K562 (cell line): ENCODE results near the gene BEST4. TPM values are rescaled to one million over a fixed set of nuclear protein-coding genes. Genes with fewer than 3 reads are reported as not detected.

Source experiments
- CBFA2T3 ChIP-seq: fragments of 450-650 bp; IDR thresholded peaks from 2 replicates; pipeline ENCODE4 v1.6.1; 2017
- CBX2 ChIP-seq: fragments of 200-600 bp; sonication (generic); IDR thresholded peaks from one replicate; pipeline ENCODE4 v1.6.1; 2012; ENCODE audit warnings: mild to moderate bottlenecking, low read length, inconsistent platforms; ENCODE audit not compliant: insufficient read depth, poor library complexity, severe bottlenecking
- HDAC6 ChIP-seq: IDR thresholded peaks from 2 replicates; pipeline ENCODE4 v1.6.1; 2012; ENCODE audit warnings: low read depth, mild to moderate bottlenecking, control low read depth, inconsistent platforms, low read length, moderate library complexity
- HNRNPUL1 ChIP-seq: fragments of 200-400 bp; formaldehyde crosslinking; IDR thresholded peaks from 2 replicates; pipeline ENCODE4 v1.6.1; 2017; ENCODE audit warnings: low read length
- MAZ ChIP-seq, 2 experiments: fragments of 450-650 bp in 1 of 2; sonication (generic) in 1 of 2; formaldehyde crosslinking; IDR thresholded peaks in 1 of 2; conservative IDR thresholded peaks in 1 of 2; 2 replicates each; pipeline versions ENCODE4 v1.4.0 to v1.5.0; 2020; ENCODE audit warnings: mild to moderate bottlenecking in 1 of 2, missing genetic modification reagents in 1 of 2
- MEF2A ChIP-seq: IDR thresholded peaks from 2 replicates; pipeline ENCODE4 v1.6.1; 2011; ENCODE audit warnings: low read depth, mild to moderate bottlenecking, low read length, moderate library complexity; ENCODE audit not compliant: control insufficient read depth
- PCBP2 ChIP-seq: fragments of 200-400 bp; formaldehyde crosslinking; IDR thresholded peaks from 2 replicates; pipeline ENCODE4 v1.6.1; 2018; ENCODE audit warnings: low read length, low read depth, mild to moderate bottlenecking, moderate library complexity; ENCODE audit not compliant: poor library complexity, severe bottlenecking
- PHTF2 ChIP-seq: fragments of 250-450 bp; sonication (Bioruptor Pico); IDR thresholded peaks from 2 replicates; pipeline ENCODE4 v1.5.0; 2021; ENCODE audit warnings: mild to moderate bottlenecking
- PPARD ChIP-seq: fragments of 250-450 bp; sonication (Bioruptor Pico); IDR thresholded peaks from 2 replicates; pipeline ENCODE4 v1.8.0; 2022; ENCODE audit warnings: inconsistent platforms, mild to moderate bottlenecking, moderate library complexity
- PURB ChIP-seq: sonication (generic); formaldehyde crosslinking; IDR thresholded peaks from 2 replicates; pipeline ENCODE4 v1.9.0; 2021; ENCODE audit warnings: low read depth, mild to moderate bottlenecking, missing genetic modification reagents
- PYGO2 ChIP-seq: fragments of 450-650 bp; IDR thresholded peaks from 2 replicates; pipeline ENCODE4 v1.6.1; 2016; ENCODE audit warnings: mild to moderate bottlenecking, missing genetic modification characterization, moderate library complexity, missing compliant biosample characterization
- SAP30 ChIP-seq: fragments of 200-600 bp; sonication (generic); IDR thresholded peaks from 2 replicates; pipeline ENCODE4 v1.6.1; 2012; ENCODE audit warnings: borderline replicate concordance, low read depth, mild to moderate bottlenecking, moderate library complexity, low read length, control low read depth, inconsistent platforms; ENCODE audit not compliant: insufficient read depth, poor library complexity, severe bottlenecking
- ZBTB17 ChIP-seq: fragments of 450-650 bp; formaldehyde crosslinking; IDR thresholded peaks from 2 replicates; pipeline ENCODE4 v1.4.0; 2020; ENCODE audit warnings: mild to moderate bottlenecking
- ZNF282 ChIP-seq: sonication (generic); formaldehyde crosslinking; IDR thresholded peaks from 2 replicates; pipeline ENCODE4 v1.8.1; 2023; ENCODE audit warnings: missing genetic modification reagents
- ZNF384 ChIP-seq: IDR thresholded peaks from 2 replicates; pipeline ENCODE4 v1.6.1; 2012; ENCODE audit warnings: low read depth, low read length, improper control_type of control experiment
- ZNF444 ChIP-seq: fragments of 250-450 bp; sonication (Bioruptor Pico); IDR thresholded peaks from 2 replicates; pipeline ENCODE4 v1.4.0; 2020; ENCODE audit warnings: mild to moderate bottlenecking, moderate library complexity
- polyA plus RNA-seq, 8 experiments: library from polyadenylated mRNA; depleted of rRNA in 4 of 8; stranded (reverse) in 5 of 8; unstranded in 3 of 8; fragments of >200 nt; fragmentation: Nextera tagmentation in 2 of 8; fragmentation: Illumina TruSeq in 1 of 8; extraction: Ambion mirVana in 2 of 8; extraction: Trizol in 1 of 8; gene quantifications; 2 replicates each; pipeline versions ENCODE4 v1.2.1 to v1.2.3, GENCODE V29; 2011 to 2014; ENCODE audit warnings: inconsistent platforms in 1 of 8, missing spikeins in 1 of 8
- total RNA-seq, 7 experiments: library from RNA; depleted of rRNA in 6 of 7; stranded (reverse); fragments of >200 nt in 6 of 7; fragmentation: Illumina TruSeq in 2 of 7; extraction: Trizol in 2 of 7; gene quantifications; 2 replicates each; pipeline versions ENCODE4 v1.2.1 to v1.2.3, GENCODE V29; 2011 to 2021; ENCODE audit warnings: low replicate concordance in 1 of 7
- TF ChIP-seq, protein P1 (sequence below): IDR thresholded peaks from 3 replicates; pipeline ENCODE4 v1.6.1; 2011; ENCODE audit warnings: borderline replicate concordance, mild to moderate bottlenecking; ENCODE audit not compliant: insufficient read length, insufficient read depth
- TF ChIP-seq, protein P2 (sequence below): fragments of 250-450 bp; sonication (Bioruptor Pico); IDR thresholded peaks from 2 replicates; pipeline ENCODE4 v1.8.0; 2022; ENCODE audit warnings: inconsistent platforms, mild to moderate bottlenecking, moderate library complexity, borderline replicate concordance
- TF ChIP-seq, protein P3 (sequence below): fragments of 150-350 bp; IDR thresholded peaks from 2 replicates; pipeline ENCODE4 v1.6.1; 2014; ENCODE audit warnings: low read depth, mild to moderate bottlenecking, low read length, borderline replicate concordance
- TF ChIP-seq, protein P4 (sequence below): IDR thresholded peaks from 2 replicates; pipeline ENCODE4 v1.6.1; 2016; ENCODE audit warnings: missing genetic modification characterization, missing compliant biosample characterization

Gene BEST4
- total and polyA plus RNA-seq, 9 of the 15 experiments (the other 6 are each of a cell fraction or from before 2014, with no cell fraction given) = 0.07 to 0.11 TPM; not detected in 7

DNA sequence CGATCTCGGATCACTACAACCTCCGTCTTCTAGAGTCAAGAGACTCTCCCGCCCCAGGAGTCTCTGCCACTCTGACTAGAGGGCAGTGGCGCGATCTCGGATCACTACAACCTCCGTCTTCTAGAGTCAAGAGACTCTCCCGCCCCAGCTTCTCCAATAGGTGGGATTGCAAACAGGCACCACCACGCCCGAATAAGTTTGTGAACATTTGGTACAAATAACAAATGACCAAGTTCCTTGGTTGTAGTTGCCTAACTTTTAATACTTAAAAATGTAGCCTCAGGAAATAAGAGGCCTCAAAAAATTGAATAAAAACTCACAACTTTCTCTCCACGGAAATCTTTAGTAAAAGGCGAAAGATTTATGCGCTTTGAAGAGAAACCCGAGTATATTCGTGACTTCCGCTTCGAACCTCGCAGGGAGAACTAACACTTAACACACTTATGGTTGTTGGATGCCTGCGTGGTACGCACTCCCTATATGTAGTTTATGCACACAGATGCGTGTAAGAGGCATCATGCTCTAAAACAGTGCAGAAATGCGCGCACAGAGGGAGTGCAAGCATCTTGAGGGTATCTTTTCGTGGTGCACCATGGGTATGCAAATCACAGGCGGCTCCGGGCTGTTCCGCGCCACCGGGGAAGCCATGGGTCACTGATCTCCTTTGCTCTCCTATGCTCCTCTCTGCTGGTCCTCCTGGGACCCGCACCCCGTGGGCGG is 31.8 kb upstream of the BEST4 start (continued):
- TF ChIP-seq PYGO2 (tag) (0 out of 2 replicates have a peak, but pooled peaks have one; percentile 5), ZBTB17 (CRISPR knock-in tag) (peak; percentile 91), PURB (CRISPR knock-in tag) (no peak), PHTF2 (CRISPR knock-in tag) (peak; percentile 91), SAP30 (no peak), MAZ (CRISPR knock-in tag; conservative IDR thresholded peaks at IDR 0.05 in 1 of 2, IDR thresholded peaks at IDR 0.05 in 1 of 2) (peak; percentile 61 to 84; a peak in 2 of 4 replicates), ZNF384 (0 out of 2 replicates have a peak, but pooled peaks have one; percentile 24), PPARD (CRISPR knock-in tag) (no peak), CBX2 (no peak), CBFA2T3 (peak; percentile 16), MEF2A (peak; percentile 88), HDAC6 (no peak; the same call in 1 of the 2 replicates), HNRNPUL1 (peak; percentile 98), PCBP2 (no peak), ZNF282 (CRISPR knock-in tag) (no peak), ZNF444 (peak; percentile 85)
- TF ChIP-seq, protein P1, sequence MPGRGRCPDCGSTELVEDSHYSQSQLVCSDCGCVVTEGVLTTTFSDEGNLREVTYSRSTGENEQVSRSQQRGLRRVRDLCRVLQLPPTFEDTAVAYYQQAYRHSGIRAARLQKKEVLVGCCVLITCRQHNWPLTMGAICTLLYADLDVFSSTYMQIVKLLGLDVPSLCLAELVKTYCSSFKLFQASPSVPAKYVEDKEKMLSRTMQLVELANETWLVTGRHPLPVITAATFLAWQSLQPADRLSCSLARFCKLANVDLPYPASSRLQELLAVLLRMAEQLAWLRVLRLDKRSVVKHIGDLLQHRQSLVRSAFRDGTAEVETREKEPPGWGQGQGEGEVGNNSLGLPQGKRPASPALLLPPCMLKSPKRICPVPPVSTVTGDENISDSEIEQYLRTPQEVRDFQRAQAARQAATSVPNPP = no peak
- TF ChIP-seq, protein P2, sequence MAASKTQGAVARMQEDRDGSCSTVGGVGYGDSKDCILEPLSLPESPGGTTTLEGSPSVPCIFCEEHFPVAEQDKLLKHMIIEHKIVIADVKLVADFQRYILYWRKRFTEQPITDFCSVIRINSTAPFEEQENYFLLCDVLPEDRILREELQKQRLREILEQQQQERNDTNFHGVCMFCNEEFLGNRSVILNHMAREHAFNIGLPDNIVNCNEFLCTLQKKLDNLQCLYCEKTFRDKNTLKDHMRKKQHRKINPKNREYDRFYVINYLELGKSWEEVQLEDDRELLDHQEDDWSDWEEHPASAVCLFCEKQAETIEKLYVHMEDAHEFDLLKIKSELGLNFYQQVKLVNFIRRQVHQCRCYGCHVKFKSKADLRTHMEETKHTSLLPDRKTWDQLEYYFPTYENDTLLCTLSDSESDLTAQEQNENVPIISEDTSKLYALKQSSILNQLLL (CRISPR knock-in tag) = no peak
- TF ChIP-seq, protein P3, sequence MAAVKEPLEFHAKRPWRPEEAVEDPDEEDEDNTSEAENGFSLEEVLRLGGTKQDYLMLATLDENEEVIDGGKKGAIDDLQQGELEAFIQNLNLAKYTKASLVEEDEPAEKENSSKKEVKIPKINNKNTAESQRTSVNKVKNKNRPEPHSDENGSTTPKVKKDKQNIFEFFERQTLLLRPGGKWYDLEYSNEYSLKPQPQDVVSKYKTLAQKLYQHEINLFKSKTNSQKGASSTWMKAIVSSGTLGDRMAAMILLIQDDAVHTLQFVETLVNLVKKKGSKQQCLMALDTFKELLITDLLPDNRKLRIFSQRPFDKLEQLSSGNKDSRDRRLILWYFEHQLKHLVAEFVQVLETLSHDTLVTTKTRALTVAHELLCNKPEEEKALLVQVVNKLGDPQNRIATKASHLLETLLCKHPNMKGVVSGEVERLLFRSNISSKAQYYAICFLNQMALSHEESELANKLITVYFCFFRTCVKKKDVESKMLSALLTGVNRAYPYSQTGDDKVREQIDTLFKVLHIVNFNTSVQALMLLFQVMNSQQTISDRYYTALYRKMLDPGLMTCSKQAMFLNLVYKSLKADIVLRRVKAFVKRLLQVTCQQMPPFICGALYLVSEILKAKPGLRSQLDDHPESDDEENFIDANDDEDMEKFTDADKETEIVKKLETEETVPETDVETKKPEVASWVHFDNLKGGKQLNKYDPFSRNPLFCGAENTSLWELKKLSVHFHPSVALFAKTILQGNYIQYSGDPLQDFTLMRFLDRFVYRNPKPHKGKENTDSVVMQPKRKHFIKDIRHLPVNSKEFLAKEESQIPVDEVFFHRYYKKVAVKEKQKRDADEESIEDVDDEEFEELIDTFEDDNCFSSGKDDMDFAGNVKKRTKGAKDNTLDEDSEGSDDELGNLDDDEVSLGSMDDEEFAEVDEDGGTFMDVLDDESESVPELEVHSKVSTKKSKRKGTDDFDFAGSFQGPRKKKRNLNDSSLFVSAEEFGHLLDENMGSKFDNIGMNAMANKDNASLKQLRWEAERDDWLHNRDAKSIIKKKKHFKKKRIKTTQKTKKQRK = no peak
- TF ChIP-seq, protein P4, sequence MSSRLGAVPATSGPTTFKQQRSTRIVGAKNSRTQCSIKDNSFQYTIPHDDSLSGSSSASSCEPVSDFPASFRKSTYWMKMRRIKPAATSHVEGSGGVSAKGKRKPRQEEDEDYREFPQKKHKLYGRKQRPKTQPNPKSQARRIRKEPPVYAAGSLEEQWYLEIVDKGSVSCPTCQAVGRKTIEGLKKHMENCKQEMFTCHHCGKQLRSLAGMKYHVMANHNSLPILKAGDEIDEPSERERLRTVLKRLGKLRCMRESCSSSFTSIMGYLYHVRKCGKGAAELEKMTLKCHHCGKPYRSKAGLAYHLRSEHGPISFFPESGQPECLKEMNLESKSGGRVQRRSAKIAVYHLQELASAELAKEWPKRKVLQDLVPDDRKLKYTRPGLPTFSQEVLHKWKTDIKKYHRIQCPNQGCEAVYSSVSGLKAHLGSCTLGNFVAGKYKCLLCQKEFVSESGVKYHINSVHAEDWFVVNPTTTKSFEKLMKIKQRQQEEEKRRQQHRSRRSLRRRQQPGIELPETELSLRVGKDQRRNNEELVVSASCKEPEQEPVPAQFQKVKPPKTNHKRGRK (tag) = no peak
